OCI-LY1 (cell line): ENCODE data around the gene ITPRID2.

Source experiments
- H2AFZ ChIP-seq: fragments of 200-600 bp; sonication (generic), shearing (Covaris generic); 2 replicates; pipeline ENCODE4 v1.6.0; 2014; ENCODE audit warnings: antibody characterized with exemption, mild to moderate bottlenecking, low read length
- H3F3A ChIP-seq: fragments of 200-600 bp; sonication (generic), shearing (Covaris generic); 2 replicates; pipeline ENCODE4 v1.6.0; 2014; ENCODE audit warnings: mild to moderate bottlenecking, antibody characterized with exemption, low read length, moderate library complexity; ENCODE audit not compliant: insufficient read depth
- H3K27ac ChIP-seq: fragments of 200-600 bp; sonication (generic); 2 replicates; pipeline ENCODE4 v1.5.1; 2014; ENCODE audit warnings: low read length, mixed run types, mild to moderate bottlenecking, low read depth; ENCODE audit not compliant: poor library complexity, severe bottlenecking
- H3K27me3 ChIP-seq: fragments of 200-600 bp; sonication (generic); 2 replicates; pipeline ENCODE4 v1.6.0; 2014; ENCODE audit warnings: antibody characterized with exemption, mild to moderate bottlenecking, low read length, moderate library complexity; ENCODE audit not compliant: insufficient read depth
- H3K36me3 ChIP-seq: fragments of 200-600 bp; sonication (generic); 2 replicates; pipeline ENCODE4 v1.6.1; 2014; ENCODE audit warnings: mild to moderate bottlenecking, antibody characterized with exemption, low read length, moderate library complexity, mixed read lengths; ENCODE audit not compliant: insufficient read depth
- H3K4me1 ChIP-seq: fragments of 200-600 bp; sonication (generic); 2 replicates; pipeline ENCODE4 v1.5.1; 2014; ENCODE audit warnings: mild to moderate bottlenecking, low read length, moderate library complexity; ENCODE audit not compliant: insufficient read depth, severe bottlenecking
- H3K4me2 ChIP-seq: fragments of 200-600 bp; sonication (generic), shearing (Covaris generic); 2 replicates; pipeline ENCODE4 v1.6.1; 2014; ENCODE audit warnings: low read length
- H3K4me3 ChIP-seq: fragments of 200-600 bp; sonication (generic); 2 replicates; pipeline ENCODE4 v1.5.1; 2014; ENCODE audit warnings: low read length, low read depth, mild to moderate bottlenecking, mixed read lengths; ENCODE audit not compliant: poor library complexity, severe bottlenecking
- H3K79me2 ChIP-seq: fragments of 200-600 bp; shearing (Covaris generic); 2 replicates; pipeline ENCODE4 v1.6.1; 2016; ENCODE audit warnings: mixed run types, low read length, mixed read lengths; ENCODE audit not compliant: insufficient read depth
- H3K9ac ChIP-seq: fragments of 200-600 bp; sonication (generic), shearing (Covaris generic); 2 replicates; pipeline ENCODE4 v1.6.1; 2014; ENCODE audit warnings: mild to moderate bottlenecking, low read length, mixed read lengths
- H3K9me2 ChIP-seq: fragments of 200-600 bp; sonication (generic), shearing (Covaris generic); 2 replicates; pipeline ENCODE4 v1.6.1; 2014; ENCODE audit warnings: low read depth, mild to moderate bottlenecking, low read length, mixed read lengths
- H3K9me3 ChIP-seq: fragments of 200-600 bp; shearing (Covaris generic); 2 replicates; pipeline ENCODE4 v1.6.1; 2014; ENCODE audit warnings: low read length, mixed read lengths
- H4K20me1 ChIP-seq: fragments of 200-600 bp; sonication (generic), shearing (Covaris generic); 2 replicates; pipeline ENCODE4 v1.6.0; 2016; ENCODE audit warnings: mild to moderate bottlenecking, low read length; ENCODE audit not compliant: insufficient read depth
- CTCF ChIP-seq: fragments of 200-600 bp; sonication (generic), shearing (Covaris generic); IDR thresholded peaks from 2 replicates; pipeline ENCODE4 v1.5.1; 2017; ENCODE audit warnings: mild to moderate bottlenecking, antibody characterized with exemption, low read length, moderate library complexity, mixed read lengths
- EZH2 ChIP-seq: fragments of 200-600 bp; sonication (generic), shearing (Covaris generic); IDR thresholded peaks from 2 replicates; pipeline ENCODE4 v1.8.0; 2017; ENCODE audit warnings: borderline replicate concordance, mixed run types, mild to moderate bottlenecking, antibody characterized with exemption, low read length, moderate library complexity, mixed read lengths

ITPRID2 gene

GRCh38 chr2:181891258-181891965, at the start of gene ITPRID2:
TSS of gene ITPRID2 (plus strand) at chr2:181891730. CDS start at chr2:181892067, 337 bp downstream.
- Histone ChIP-seq H3K4me1 (peaks cover 34% of the 10 kb centered on the region), H3K9me3 (no peaks in the 10 kb centered on the region), H2AFZ (peak within 1 kb of the TSS; percentile 99), H3K36me3 (no peaks in the 10 kb centered on the region), H3K4me3 (peak within 1 kb of the TSS; percentile 80), H3F3A (no peaks in the 10 kb centered on the region), H3K79me2 (no peaks in the 10 kb centered on the region), H4K20me1 (no peaks in the 10 kb centered on the region), H3K27ac (peak within 1 kb of the TSS; percentile 18), H3K27me3 (no peaks in the 10 kb centered on the region), H3K9ac (peak within 1 kb of the TSS; percentile 83), H3K4me2 (peak within 1 kb of the TSS; percentile 87), H3K9me2 (no peaks in the 10 kb centered on the region)
- TF ChIP-seq CTCF = no peak
- no peak for TF ChIP-seq EZH2

GRCh38 chr2:181844551-181845290, 46.8 kb upstream of the ITPRID2 start:
- Histone ChIP-seq H3K27me3 (no peaks in the 10 kb centered on the region), H3K4me3 (no peak overlapping the region), H3K27ac (no peak overlapping the region), H4K20me1 (no peaks in the 10 kb centered on the region), H2AFZ (no peak overlapping the region), H3K36me3 (no peaks in the 10 kb centered on the region), H3K4me1 (no peaks in the 10 kb centered on the region), H3F3A (no peaks in the 10 kb centered on the region), H3K9me3 (no peaks in the 10 kb centered on the region), H3K79me2 (no peaks in the 10 kb centered on the region), H3K9ac (no peak overlapping the region), H3K4me2 (no peak overlapping the region), H3K9me2 (no peaks in the 10 kb centered on the region)
- TF ChIP-seq EZH2 (no peak), CTCF (no peak)

- Histone ChIP-seq H3K4me2 (no peak overlapping the region), H3K4me1 (no peaks in the 10 kb centered on the region), H3K4me3 (no peak overlapping the region), H3K79me2 (no peaks in the 10 kb centered on the region), H3K27me3 (no peaks in the 10 kb centered on the region), H3K9ac (no peak overlapping the region), H3K9me3 (no peaks in the 10 kb centered on the region), H3K36me3 (no peaks in the 10 kb centered on the region), H3K9me2 (no peaks in the 10 kb centered on the region), H3K27ac (no peak overlapping the region), H2AFZ (no peak overlapping the region), H4K20me1 (no peaks in the 10 kb centered on the region), H3F3A (no peaks in the 10 kb centered on the region)
- TF ChIP-seq EZH2 = no peak
- no peak for TF ChIP-seq CTCF
Measured at GRCh38 chr2:181846399-181847197, 44.9 kb upstream of the ITPRID2 start.
